Measurements from ENCODE around the gene VPS13A. TPM values are rescaled to one million over a fixed set of nuclear protein-coding genes. Genes with fewer than 3 reads are reported as not detected.

Gene VPS13A
- total RNA-seq, 3 donors from 2014 or later, result 48.7 to 62.6 (median 49.2) TPM

DNA sequence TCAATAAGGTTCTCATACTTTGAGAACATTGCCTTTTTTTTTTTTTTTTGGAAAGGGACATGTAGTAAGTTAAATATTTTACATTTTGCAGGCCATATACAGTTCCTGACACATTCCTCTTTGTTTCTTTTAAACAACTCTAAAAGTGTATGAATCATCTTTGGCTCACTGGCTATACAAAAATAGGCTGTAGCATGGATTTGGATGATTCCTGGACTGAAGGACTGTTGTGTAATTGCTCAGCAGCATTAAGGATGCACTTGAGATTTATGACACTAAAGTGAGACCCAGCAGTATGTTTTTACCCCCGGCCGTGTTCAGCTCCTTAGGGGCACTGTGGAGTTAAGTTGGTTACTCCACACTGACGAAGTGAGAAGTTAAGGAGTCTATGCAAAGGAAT, 41.3 kb downstream of the VPS13A start:
- ATAC-seq (no peak), DNase-seq (no peak)
- Histone ChIP-seq H3K36me3 (ENCODE audit: low read depth) (no peaks in the 10 kb centered on the region), H3K9me3 (no peaks in the 10 kb centered on the region), H3K4me3 (no peak overlapping the region), H3K4me1 (ENCODE audit: low read depth) (no peaks in the 10 kb centered on the region)
- intact Hi-C loops (cut with DNase I, micrococcal nuclease), result no loop called here
- TF ChIP-seq, protein P1, sequence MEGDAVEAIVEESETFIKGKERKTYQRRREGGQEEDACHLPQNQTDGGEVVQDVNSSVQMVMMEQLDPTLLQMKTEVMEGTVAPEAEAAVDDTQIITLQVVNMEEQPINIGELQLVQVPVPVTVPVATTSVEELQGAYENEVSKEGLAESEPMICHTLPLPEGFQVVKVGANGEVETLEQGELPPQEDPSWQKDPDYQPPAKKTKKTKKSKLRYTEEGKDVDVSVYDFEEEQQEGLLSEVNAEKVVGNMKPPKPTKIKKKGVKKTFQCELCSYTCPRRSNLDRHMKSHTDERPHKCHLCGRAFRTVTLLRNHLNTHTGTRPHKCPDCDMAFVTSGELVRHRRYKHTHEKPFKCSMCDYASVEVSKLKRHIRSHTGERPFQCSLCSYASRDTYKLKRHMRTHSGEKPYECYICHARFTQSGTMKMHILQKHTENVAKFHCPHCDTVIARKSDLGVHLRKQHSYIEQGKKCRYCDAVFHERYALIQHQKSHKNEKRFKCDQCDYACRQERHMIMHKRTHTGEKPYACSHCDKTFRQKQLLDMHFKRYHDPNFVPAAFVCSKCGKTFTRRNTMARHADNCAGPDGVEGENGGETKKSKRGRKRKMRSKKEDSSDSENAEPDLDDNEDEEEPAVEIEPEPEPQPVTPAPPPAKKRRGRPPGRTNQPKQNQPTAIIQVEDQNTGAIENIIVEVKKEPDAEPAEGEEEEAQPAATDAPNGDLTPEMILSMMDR (IDR thresholded peaks at IDR 0.05), result no peak

DNA sequence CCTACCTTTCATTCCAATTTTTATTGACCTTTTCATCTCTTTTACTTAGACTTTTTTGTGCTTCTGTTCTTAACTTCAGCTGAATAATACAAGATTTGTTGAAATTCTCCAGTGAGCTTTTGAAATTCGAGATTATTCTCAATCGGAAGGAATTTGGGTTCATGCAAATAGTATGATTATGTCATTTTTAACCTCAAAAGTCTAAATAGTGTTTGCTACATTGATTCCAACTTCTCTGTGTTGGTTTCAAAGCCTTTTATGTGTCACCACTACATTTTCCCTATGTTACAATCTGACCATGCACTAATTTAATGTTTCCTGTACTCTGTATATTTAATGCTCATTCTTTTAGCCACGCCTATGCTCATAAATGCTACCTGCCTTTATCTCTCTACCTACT, 44.1 kb downstream of the VPS13A start:
- H3K36me3 ChIP-seq (ENCODE audit: low read depth), result no peaks in the 10 kb centered on the region
- intact Hi-C loops (cut with DNase I, micrococcal nuclease), result no loop called here
- TF ChIP-seq, protein P1 (IDR thresholded peaks at IDR 0.05), result no peak

DNA sequence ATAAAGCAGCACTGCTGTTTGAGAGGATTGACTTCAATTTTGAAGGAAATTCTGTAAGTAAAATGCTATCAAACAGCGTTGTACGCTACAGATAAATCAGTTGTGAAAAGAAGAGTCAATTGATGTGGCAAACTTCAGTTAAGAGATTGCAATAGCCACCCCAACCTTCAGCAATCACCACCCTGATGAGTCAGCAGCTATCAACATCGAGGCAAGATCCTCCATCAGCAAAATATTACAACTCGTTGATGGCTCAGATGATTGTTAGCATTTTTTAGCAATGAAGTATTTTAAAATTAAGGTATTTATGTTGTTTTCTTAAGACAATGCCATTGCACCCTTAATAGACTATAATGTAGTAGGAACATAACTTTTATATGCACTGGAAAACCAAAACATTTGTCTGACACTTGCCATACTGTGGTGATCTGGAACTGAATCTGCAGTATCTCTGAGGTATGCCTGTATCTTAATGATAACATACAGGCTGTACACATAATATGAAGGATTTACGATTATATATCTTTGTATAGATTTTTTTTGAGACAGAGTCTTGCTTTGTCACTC, 47.5 kb downstream of the VPS13A start:
- Histone ChIP-seq H3K4me3 (no peak overlapping the region), H3K36me3 (ENCODE audit: low read depth) (no peaks in the 10 kb centered on the region), H3K4me1 (ENCODE audit: low read depth) (no peaks in the 10 kb centered on the region), H3K9me3 (no peaks in the 10 kb centered on the region)
- TF ChIP-seq, protein P1 (IDR thresholded peaks at IDR 0.05), result no peak
- intact Hi-C loops (cut with DNase I, micrococcal nuclease), result no loop called here
- DNase-seq, result no peak
- no peak for ATAC-seq

More for the DNA sequence above, 44.1 kb downstream of the VPS13A start:
- H3K4me3 ChIP-seq, result no peak overlapping the region
- no peak for ATAC-seq
- no peaks in the 10 kb centered on the region for H3K9me3 ChIP-seq
- DNase-seq, result no peak
- no peaks in the 10 kb centered on the region for H3K4me1 ChIP-seq (ENCODE audit: low read depth)

DNA sequence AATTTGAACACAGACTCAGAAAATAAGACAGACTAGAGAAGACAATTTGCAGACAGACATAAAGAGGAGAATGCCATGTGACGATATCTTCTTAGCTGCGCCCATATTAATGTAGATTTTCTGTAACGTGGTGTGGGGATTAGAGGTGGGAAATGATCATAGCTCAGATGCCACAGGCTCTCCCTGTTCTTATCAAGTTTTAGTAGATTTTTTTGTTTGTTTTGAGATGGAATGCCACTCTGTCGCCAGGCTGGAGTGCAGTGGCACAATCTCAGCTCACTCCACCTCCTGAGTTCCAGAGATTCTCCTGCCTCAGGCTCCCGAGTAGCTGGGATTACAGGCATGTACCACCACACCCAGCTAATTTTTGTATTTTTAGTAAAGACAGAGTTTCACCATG, 59.4 kb downstream of the VPS13A start:
- TF ChIP-seq, protein P1 (IDR thresholded peaks at IDR 0.05), result no peak

DNA sequence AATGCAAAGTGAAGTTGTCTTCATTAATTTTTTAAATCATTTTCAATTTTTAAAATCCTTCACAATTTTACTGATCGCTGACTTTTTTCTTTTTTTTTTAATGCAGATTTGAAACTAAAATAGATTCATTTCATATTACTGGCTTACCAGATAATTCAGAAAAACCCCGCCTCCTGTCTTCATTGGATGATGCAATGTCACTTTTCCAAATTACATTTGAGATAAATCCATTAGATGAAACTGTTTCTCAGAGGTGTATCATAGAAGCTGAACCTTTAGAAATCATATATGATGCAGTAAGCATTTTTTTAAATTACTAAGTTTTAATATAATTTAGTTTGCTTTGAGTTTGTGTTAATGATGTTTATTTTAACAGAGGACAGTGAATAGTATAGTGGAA, 60.6 kb downstream of the VPS13A start:
- Histone ChIP-seq H3K9me3 (no peaks in the 10 kb centered on the region), H3K4me1 (ENCODE audit: low read depth) (no peaks in the 10 kb centered on the region), H3K36me3 (ENCODE audit: low read depth) (no peaks in the 10 kb centered on the region), H3K4me3 (no peak overlapping the region)
- intact Hi-C loops (cut with DNase I, micrococcal nuclease), result no loop called here
- TF ChIP-seq, protein P1 (IDR thresholded peaks at IDR 0.05), result no peak
- DNase-seq, result no peak
- ATAC-seq, result no peak

More for the DNA sequence above, 59.4 kb downstream of the VPS13A start:
- ATAC-seq (no peak), DNase-seq (no peak)
- Histone ChIP-seq H3K9me3 (no peaks in the 10 kb centered on the region), H3K4me1 (ENCODE audit: low read depth) (no peaks in the 10 kb centered on the region), H3K36me3 (ENCODE audit: low read depth) (no peaks in the 10 kb centered on the region), H3K4me3 (no peak overlapping the region)
- intact Hi-C loops (cut with DNase I, micrococcal nuclease), result no loop called here

DNA sequence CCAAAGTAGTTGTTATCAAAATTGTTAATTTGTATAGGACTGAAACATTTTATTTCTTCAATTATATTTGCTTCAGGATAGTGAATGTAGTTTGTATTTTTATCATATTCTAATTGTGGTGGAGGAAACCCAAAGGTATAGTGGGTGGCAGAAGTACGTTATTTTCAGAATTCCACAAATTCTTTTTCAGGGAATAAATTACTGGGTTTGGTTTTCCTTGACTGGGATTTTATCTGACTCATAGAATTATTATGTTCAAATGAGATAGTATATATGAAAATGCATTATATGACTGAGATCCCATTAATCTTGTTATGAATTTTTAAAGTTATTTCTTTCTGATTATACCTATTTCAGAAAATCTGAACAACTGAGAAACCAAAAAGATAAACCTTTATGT, 73.7 kb downstream of the VPS13A start:
- Histone ChIP-seq H3K36me3 (ENCODE audit: low read depth) (no peaks in the 10 kb centered on the region), H3K4me3 (no peak overlapping the region), H3K9me3 (no peaks in the 10 kb centered on the region), H3K4me1 (ENCODE audit: low read depth) (no peaks in the 10 kb centered on the region)
- TF ChIP-seq, protein P1 (IDR thresholded peaks at IDR 0.05), result no peak
- ATAC-seq (no peak), DNase-seq (no peak)
- intact Hi-C loops (cut with DNase I, micrococcal nuclease), result no loop called here

Measured in mucosa of descending colon (tissue), 3 donors.